Measurements from ENCODE around the gene WDR88. TPM values are rescaled to one million over a fixed set of nuclear protein-coding genes. Genes with fewer than 3 reads are reported as not detected.
A peak's percentile ranks its signal among the peaks of the same experiment; 100 is the strongest.

WDR88 gene
- total and polyA plus RNA-seq, 2 of the 13 experiments (the other 11 are each of a cell fraction or from before 2014, with no cell fraction given): not detected

DNA sequence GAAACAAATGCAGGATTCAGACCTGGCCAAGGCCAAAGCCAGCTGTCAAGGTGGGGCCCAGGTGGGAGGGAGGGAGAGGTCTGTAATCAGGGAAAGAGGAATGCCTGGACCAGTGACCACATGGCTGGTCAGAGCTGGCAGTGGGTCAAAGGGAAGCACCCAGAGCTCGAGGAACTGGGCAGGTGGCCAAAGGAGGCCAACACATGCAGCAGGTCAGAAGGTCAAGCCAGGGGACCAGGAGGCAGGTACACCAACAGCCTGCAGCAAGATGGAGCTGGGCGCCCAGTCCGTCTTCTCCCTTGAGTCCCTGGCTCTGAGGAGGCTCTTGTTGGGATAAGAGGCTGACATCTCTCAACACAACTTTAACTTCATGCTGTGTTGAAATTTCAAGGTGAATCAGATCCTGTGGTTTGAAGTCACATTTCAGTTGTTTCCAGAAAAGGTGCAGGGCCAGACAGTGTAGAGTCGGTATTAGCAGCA, 33.8 kb upstream of the WDR88 start (continued):
- TF ChIP-seq, protein P1, sequence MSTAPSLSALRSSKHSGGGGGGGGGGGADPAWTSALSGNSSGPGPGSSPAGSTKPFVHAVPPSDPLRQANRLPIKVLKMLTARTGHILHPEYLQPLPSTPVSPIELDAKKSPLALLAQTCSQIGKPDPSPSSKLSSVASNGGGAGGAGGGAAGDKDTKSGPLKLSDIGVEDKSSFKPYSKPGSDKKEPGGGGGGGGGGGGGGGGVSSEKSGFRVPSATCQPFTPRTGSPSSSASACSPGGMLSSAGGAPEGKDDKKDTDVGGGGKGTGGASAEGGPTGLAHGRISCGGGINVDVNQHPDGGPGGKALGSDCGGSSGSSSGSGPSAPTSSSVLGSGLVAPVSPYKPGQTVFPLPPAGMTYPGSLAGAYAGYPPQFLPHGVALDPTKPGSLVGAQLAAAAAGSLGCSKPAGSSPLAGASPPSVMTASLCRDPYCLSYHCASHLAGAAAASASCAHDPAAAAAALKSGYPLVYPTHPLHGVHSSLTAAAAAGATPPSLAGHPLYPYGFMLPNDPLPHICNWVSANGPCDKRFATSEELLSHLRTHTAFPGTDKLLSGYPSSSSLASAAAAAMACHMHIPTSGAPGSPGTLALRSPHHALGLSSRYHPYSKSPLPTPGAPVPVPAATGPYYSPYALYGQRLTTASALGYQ (CRISPR knock-in tag; IDR thresholded peaks at IDR 0.05): peak; percentile 63; the same call in 1 of the 2 replicates
- TF ChIP-seq U2AF1 (optimal IDR thresholded peaks at IDR 0.05; ENCODE audit: low read depth, low read length) (peak; percentile 68), ARNT (IDR thresholded peaks at IDR 0.05) (no peak), ZNF143 (CRISPR knock-in tag; IDR thresholded peaks at IDR 0.05) (no peak), FLYWCH1 (CRISPR knock-in tag; IDR thresholded peaks at IDR 0.05) (no peak), HCFC1 (IDR thresholded peaks at IDR 0.05; ENCODE audit: low read depth, low read length) (no peak), ZNF296 (CRISPR knock-in tag; conservative IDR thresholded peaks at IDR 0.05) (0 out of 2 replicates have a peak, but pooled peaks have one; percentile 44), ZNF792 (CRISPR knock-in tag; IDR thresholded peaks at IDR 0.05) (no peak; the same call in 1 of the 2 replicates), NFYB (CRISPR knock-in tag; IDR thresholded peaks at IDR 0.05) (no peak), ATF7 (IDR thresholded peaks at IDR 0.05) (no peak), ATF7 (CRISPR knock-in tag; IDR thresholded peaks at IDR 0.05) (no peak), HNF4A (CRISPR knock-in tag; IDR thresholded peaks at IDR 0.05) (peak; percentile 30; the same call in 1 of the 2 replicates), ZNF558 (CRISPR knock-in tag; IDR thresholded peaks at IDR 0.05; ENCODE audit: borderline replicate concordance) (no peak), ATF7-NPFF (CRISPR knock-in tag; IDR thresholded peaks at IDR 0.05; ENCODE audit: low read depth) (0 out of 2 replicates have a peak, but pooled peaks have one; percentile 33), ZBTB1 (CRISPR knock-in tag; IDR thresholded peaks at IDR 0.05; ENCODE audit: borderline replicate concordance) (no peak), ZNF790 (CRISPR knock-in tag; IDR thresholded peaks at IDR 0.05; ENCODE audit: borderline replicate concordance) (no peak), RORA (CRISPR knock-in tag; IDR thresholded peaks at IDR 0.05) (no peak), FOXA1 (IDR thresholded peaks at IDR 0.05) (no peak), FOXA1 (CRISPR knock-in tag; IDR thresholded peaks at IDR 0.05) (0 out of 2 replicates have a peak, but pooled peaks have one; percentile 27), SRSF4 (IDR thresholded peaks at IDR 0.05; ENCODE audit: low read depth, low read length, poor library complexity, severe bottlenecking) (no peak), MIXL1 (CRISPR knock-in tag; IDR thresholded peaks at IDR 0.05) (0 out of 2 replicates have a peak, but pooled peaks have one; percentile 28)
- TF ChIP-seq, protein P2, sequence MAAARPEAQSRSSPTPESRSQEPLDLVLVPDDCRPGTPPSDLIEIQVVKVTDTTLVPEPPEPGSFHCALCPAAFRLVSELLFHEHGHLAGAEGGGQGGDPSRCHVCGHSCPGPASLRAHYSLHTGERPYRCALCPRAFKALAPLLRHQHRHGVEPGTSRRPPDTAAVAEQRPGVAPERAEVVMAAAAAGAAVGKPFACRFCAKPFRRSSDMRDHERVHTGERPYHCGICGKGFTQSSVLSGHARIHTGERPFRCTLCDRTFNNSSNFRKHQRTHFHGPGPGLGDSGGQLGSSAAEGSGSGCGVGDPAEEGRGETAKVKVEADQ (CRISPR knock-in tag; IDR thresholded peaks at IDR 0.05; ENCODE audit: borderline replicate concordance): no peak
- TF ChIP-seq, protein P3, sequence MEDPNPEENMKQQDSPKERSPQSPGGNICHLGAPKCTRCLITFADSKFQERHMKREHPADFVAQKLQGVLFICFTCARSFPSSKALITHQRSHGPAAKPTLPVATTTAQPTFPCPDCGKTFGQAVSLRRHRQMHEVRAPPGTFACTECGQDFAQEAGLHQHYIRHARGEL (CRISPR knock-in tag; IDR thresholded peaks at IDR 0.05): no peak
- TF ChIP-seq, protein P4, sequence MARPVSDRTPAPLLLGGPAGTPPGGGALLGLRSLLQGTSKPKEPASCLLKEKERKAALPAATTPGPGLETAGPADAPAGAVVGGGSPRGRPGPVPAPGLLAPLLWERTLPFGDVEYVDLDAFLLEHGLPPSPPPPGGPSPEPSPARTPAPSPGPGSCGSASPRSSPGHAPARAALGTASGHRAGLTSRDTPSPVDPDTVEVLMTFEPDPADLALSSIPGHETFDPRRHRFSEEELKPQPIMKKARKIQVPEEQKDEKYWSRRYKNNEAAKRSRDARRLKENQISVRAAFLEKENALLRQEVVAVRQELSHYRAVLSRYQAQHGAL (CRISPR knock-in tag; IDR thresholded peaks at IDR 0.05; ENCODE audit: not compliant biosample characterization): no peak
- TF ChIP-seq, protein P5, sequence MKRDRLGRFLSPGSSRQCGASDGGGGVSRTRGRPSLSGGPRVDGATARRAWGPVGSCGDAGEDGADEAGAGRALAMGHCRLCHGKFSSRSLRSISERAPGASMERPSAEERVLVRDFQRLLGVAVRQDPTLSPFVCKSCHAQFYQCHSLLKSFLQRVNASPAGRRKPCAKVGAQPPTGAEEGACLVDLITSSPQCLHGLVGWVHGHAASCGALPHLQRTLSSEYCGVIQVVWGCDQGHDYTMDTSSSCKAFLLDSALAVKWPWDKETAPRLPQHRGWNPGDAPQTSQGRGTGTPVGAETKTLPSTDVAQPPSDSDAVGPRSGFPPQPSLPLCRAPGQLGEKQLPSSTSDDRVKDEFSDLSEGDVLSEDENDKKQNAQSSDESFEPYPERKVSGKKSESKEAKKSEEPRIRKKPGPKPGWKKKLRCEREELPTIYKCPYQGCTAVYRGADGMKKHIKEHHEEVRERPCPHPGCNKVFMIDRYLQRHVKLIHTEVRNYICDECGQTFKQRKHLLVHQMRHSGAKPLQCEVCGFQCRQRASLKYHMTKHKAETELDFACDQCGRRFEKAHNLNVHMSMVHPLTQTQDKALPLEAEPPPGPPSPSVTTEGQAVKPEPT (CRISPR knock-in tag; IDR thresholded peaks at IDR 0.05; ENCODE audit: low read depth): no peak
- TF ChIP-seq, protein P6, sequence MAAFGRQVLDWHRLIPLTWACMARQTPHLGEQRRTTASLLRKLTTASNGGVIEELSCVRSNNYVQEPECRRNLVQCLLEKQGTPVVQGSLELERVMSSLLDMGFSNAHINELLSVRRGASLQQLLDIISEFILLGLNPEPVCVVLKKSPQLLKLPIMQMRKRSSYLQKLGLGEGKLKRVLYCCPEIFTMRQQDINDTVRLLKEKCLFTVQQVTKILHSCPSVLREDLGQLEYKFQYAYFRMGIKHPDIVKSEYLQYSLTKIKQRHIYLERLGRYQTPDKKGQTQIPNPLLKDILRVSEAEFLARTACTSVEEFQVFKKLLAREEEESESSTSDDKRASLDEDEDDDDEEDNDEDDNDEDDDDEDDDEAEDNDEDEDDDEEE (CRISPR knock-in tag; IDR thresholded peaks at IDR 0.05): no peak
